Epithelial cell of esophagus (primary cell): Measurements from ENCODE around the gene PNN.
"Not testable (repeated sequence)": the region's sequence is repeated elsewhere in the genome, so short reads cannot be mapped to it uniquely, and the experiment has no call there.

Experiments
- DNase-seq: peaks from one replicate; pipeline ENCODE4 v3.0.0; 2010; ENCODE audit warnings: low read depth
- H3K4me3 ChIP-seq: 2 replicates; pipeline ENCODE4 v1.5.1; 2011; ENCODE audit warnings: mild to moderate bottlenecking, low read length, control low read depth
- CTCF ChIP-seq: IDR thresholded peaks from 2 replicates; pipeline ENCODE4 v1.5.1; 2011; ENCODE audit warnings: low read depth, mild to moderate bottlenecking, low read length, control low read depth, inconsistent platforms; ENCODE audit not compliant: insufficient read depth; ENCODE audit errors: missing control alignments

The PNN gene

GRCh38 chr14:39181693-39182047, 6.6 kb downstream of the PNN start:
- H3K4me3 ChIP-seq = no peak overlapping the region
- TF ChIP-seq CTCF = no peak
- DNase-seq = no peak

GRCh38 chr14:39182770-39183684, 8.0 kb downstream of the PNN start:
- TF ChIP-seq CTCF = no peak
- no peak overlapping the region for H3K4me3 ChIP-seq
- no peak for DNase-seq

DNA sequence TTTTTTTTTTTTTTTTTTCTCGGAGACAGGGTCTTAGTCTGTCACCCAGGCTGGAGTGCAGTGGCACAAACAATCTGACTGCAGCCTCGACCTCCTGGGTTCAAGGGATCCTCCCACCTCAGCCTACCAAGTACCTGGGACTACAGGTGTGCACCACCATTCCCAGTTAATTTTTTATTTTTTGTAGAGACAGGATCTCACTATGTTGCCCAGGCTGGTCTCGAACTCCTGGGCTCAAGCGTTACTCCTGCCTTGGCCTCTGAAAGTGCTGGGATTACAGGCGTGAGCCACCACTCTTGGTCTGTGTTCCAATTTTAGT, 8.6 kb downstream of the PNN start:
- DNase-seq, H3K4me3 ChIP-seq: not testable (repeated sequence)

- no peak for TF ChIP-seq CTCF
- H3K4me3 ChIP-seq = no peak overlapping the region
- DNase-seq = no peak
Measured at GRCh38 chr14:39184628-39185255, 9.7 kb downstream of the PNN start.

- no peak overlapping the region for H3K4me3 ChIP-seq
- no peak for TF ChIP-seq CTCF
Measured at GRCh38 chr14:39185256-39186049, 10.4 kb downstream of the PNN start.

GRCh38 chr14:39186941-39187525, 12.0 kb downstream of the PNN start:
- DNase-seq = no peak
- no peak overlapping the region for H3K4me3 ChIP-seq
- TF ChIP-seq CTCF = no peak

More at GRCh38 chr14:39185256-39186049, 10.4 kb downstream of the PNN start:
- DNase-seq = no peak
